ENCODE results near the gene SLC49A3. TPM values are rescaled to one million over a fixed set of nuclear protein-coding genes. Genes with fewer than 3 reads are reported as not detected.
"Not testable (repeated sequence)": the region's sequence is repeated elsewhere in the genome, so short reads cannot be mapped to it uniquely, and the experiment has no call there.

SLC49A3 gene
- total RNA-seq, 2 experiments from 2014 or later: not detected

GRCh38 chr4:646460-646859, 42.5 kb downstream of the SLC49A3 start:
- no peak overlapping the region for H2AFZ ChIP-seq (ENCODE audit: low read length)
- TF ChIP-seq, protein P1, sequence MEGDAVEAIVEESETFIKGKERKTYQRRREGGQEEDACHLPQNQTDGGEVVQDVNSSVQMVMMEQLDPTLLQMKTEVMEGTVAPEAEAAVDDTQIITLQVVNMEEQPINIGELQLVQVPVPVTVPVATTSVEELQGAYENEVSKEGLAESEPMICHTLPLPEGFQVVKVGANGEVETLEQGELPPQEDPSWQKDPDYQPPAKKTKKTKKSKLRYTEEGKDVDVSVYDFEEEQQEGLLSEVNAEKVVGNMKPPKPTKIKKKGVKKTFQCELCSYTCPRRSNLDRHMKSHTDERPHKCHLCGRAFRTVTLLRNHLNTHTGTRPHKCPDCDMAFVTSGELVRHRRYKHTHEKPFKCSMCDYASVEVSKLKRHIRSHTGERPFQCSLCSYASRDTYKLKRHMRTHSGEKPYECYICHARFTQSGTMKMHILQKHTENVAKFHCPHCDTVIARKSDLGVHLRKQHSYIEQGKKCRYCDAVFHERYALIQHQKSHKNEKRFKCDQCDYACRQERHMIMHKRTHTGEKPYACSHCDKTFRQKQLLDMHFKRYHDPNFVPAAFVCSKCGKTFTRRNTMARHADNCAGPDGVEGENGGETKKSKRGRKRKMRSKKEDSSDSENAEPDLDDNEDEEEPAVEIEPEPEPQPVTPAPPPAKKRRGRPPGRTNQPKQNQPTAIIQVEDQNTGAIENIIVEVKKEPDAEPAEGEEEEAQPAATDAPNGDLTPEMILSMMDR (conservative IDR thresholded peaks at IDR 0.05; ENCODE audit: low read length): no peak
- TF ChIP-seq EZH2phosphoT487 (IDR thresholded peaks at IDR 0.05; ENCODE audit: borderline replicate concordance, low read depth, low read length): no peak
- POLR2A ChIA-PET: no interaction called here

DNA sequence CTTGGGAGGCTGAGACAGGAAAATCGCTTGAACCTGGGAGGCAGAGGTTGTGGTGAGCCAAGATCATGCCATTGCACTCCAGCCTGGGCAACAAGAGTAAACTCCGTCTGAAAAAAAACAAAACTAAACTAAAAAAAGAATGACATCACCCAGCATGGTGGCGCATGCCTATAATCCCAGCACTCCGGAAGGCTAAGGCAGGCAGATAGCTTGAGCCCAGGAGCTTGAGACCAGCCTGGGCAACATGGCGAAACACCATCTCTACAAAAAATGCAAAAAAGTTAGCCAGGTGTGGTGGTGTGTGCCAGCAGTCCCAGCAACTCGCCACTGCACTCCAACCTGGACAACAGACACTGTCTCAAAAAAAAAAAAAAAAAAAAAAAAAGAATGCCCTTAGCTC, 46.6 kb downstream of the SLC49A3 start:
- H3K79me2 ChIP-seq (ENCODE audit: insufficient read depth, low read depth, low read length); H4K20me1 ChIP-seq (ENCODE audit: insufficient read depth, low read length); CTCF ChIA-PET (ENCODE audit: unreplicated experiment); H3K9me3 ChIP-seq (ENCODE audit: low read length); H3K4me2 ChIP-seq (ENCODE audit: low read length); H2AFZ ChIP-seq (ENCODE audit: low read length); H3K36me3 ChIP-seq (ENCODE audit: insufficient read depth, low read length); BruUV-seq (replicated peaks); H3K9me2 ChIP-seq (ENCODE audit: insufficient read depth, low read length); intact Hi-C loops (cut with micrococcal nuclease; ENCODE audit: unreplicated experiment); H3K4me1 ChIP-seq (ENCODE audit: insufficient read depth, low read length, poor library complexity, severe bottlenecking); H3K4me3 ChIP-seq (ENCODE audit: low read depth, low read length, poor library complexity, severe bottlenecking); H3K27ac ChIP-seq (ENCODE audit: low read depth, low read length, poor library complexity, severe bottlenecking); DNase-seq (ENCODE audit: low spot score): not testable (repeated sequence)
- POLR2A ChIA-PET: interaction anchor here (0.6 to 0.7 kb wide), 2 partner anchors 47 to 297 kb away, joined by 3 to 9 read pairs; no protein-coding TSS in a partner anchor

More at GRCh38 chr4:646460-646859, 42.5 kb downstream of the SLC49A3 start:
- H3K4me3 ChIP-seq (ENCODE audit: low read depth, low read length, poor library complexity, severe bottlenecking): no peak overlapping the region
- no peak overlapping the region for H3K27ac ChIP-seq (ENCODE audit: low read depth, low read length, poor library complexity, severe bottlenecking)
- no TSS peak for BruUV-seq (replicated peaks)
- no peaks in the 10 kb centered on the region for H3K9me2 ChIP-seq (ENCODE audit: insufficient read depth, low read length)
- no peak for DNase-seq (ENCODE audit: low spot score)
- intact Hi-C loops (cut with micrococcal nuclease; ENCODE audit: unreplicated experiment): no loop called here
- CTCF ChIA-PET (ENCODE audit: unreplicated experiment): no interaction called here
- no peaks in the 10 kb centered on the region for H3K36me3 ChIP-seq (ENCODE audit: insufficient read depth, low read length)
- no peaks in the 10 kb centered on the region for H3K79me2 ChIP-seq (ENCODE audit: insufficient read depth, low read depth, low read length)
- H3K4me2 ChIP-seq (ENCODE audit: low read length): no peak overlapping the region
- H3K4me1 ChIP-seq (ENCODE audit: insufficient read depth, low read length, poor library complexity, severe bottlenecking): no peaks in the 10 kb centered on the region
- no peaks in the 10 kb centered on the region for H4K20me1 ChIP-seq (ENCODE audit: insufficient read depth, low read length)
- no peaks in the 10 kb centered on the region for H3K9me3 ChIP-seq (ENCODE audit: low read length)

DNA sequence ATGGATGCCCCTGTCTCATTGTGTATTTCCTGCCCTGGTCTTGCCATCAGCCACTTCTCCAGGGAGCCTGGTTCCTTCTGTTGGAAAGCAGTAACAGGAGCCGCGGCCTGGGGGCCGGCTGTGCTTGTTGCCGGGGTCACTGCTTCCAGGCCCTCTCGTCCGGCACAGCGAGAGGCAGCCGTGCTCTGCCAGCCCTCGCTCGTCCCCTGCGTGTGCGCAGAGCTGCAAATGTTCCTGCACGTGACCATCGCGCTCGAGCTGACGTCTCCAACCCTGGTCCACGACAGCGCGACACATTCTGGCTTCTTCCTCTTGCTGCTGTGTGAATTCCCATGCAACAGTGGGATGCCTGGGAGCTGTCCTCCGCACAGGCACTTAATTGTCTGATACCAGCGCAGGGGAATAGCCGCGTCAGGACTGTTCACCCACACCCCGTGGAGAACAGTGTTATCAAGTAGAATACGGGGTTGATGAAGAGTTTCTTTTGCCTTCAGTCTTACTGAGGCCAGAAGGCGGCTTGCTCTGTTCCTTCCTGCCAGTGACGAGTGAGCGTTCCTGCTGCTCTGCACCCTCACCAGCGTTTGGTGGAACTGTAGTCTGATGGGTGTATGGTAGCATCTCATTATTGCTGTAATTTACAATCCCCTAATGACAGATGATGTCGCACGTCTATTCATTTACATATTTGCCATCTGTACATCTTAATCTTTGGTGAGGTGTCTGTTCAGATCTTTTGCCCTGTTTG, 51.2 kb downstream of the SLC49A3 start:
- no peak overlapping the region for H2AFZ ChIP-seq (ENCODE audit: low read length)
- DNase-seq (ENCODE audit: low spot score): no peak
- no peaks in the 10 kb centered on the region for H3K36me3 ChIP-seq (ENCODE audit: insufficient read depth, low read length)

More for the DNA sequence above, 51.2 kb downstream of the SLC49A3 start:
- no TSS peak for BruUV-seq (replicated peaks)
- Histone ChIP-seq H4K20me1 (ENCODE audit: insufficient read depth, low read length) (no peaks in the 10 kb centered on the region), H3K4me3 (ENCODE audit: low read depth, low read length, poor library complexity, severe bottlenecking) (no peak overlapping the region), H3K9me2 (ENCODE audit: insufficient read depth, low read length) (no peaks in the 10 kb centered on the region), H3K9me3 (ENCODE audit: low read length) (no peaks in the 10 kb centered on the region), H3K79me2 (ENCODE audit: insufficient read depth, low read depth, low read length) (no peaks in the 10 kb centered on the region), H3K27ac (ENCODE audit: low read depth, low read length, poor library complexity, severe bottlenecking) (no peak overlapping the region), H3K4me1 (ENCODE audit: insufficient read depth, low read length, poor library complexity, severe bottlenecking) (no peaks in the 10 kb centered on the region), H3K4me2 (ENCODE audit: low read length) (no peak overlapping the region)
- intact Hi-C loops (cut with micrococcal nuclease; ENCODE audit: unreplicated experiment): no loop called here
- ChIA-PET POLR2A (no interaction called here), CTCF (ENCODE audit: unreplicated experiment) (no interaction called here)
- TF ChIP-seq EZH2phosphoT487 (IDR thresholded peaks at IDR 0.05; ENCODE audit: borderline replicate concordance, low read depth, low read length): no peak
